A204.1 (cell line): ENCODE measurements around the gene RBM43.

Experiments
- FAIRE-seq: peaks from 2 replicates; lab custom pipeline; 2012; peaks lifted over from hg19 to GRCh38; lab: Jason Lieb, UNC

The RBM43 gene

DNA sequence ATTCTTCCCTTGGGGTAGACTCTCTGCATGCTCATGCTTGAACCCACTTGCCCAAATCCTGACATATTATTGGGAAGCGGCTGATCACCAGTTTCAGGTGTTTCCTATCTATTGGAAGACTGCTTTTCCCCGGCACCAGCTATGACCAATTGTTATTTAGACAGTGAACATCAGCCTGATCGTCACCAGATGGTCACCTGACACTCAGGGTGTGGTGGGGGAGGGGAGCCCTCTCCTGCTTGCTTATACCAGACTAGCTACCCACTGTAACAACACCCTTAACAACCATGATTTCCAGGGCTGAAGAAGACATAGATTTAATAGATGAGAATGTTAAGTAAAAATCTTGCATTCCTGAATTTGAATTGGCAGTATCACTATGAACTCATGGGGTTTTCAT is 44.3 kb downstream of the RBM43 start:
- no peak for FAIRE-seq

DNA sequence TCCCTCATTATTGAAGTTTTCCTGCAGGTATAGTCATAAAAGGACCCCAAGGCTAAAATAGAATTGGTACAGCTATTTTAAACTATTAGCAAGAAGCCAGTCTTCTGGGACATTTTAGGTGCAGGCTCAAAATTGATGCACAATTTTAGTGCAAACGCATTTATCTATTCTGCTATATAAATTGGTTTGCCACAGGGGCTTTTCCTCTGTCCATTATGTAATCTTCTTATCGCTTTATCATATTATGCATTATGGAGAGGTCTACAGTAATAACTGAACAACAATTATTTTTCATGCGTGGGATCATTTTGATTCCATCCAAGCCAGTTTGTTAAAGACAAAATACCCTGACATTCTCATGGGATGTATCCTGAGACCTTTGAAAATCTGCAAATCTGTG is 54.6 kb downstream of the RBM43 start:
- no peak for FAIRE-seq

DNA sequence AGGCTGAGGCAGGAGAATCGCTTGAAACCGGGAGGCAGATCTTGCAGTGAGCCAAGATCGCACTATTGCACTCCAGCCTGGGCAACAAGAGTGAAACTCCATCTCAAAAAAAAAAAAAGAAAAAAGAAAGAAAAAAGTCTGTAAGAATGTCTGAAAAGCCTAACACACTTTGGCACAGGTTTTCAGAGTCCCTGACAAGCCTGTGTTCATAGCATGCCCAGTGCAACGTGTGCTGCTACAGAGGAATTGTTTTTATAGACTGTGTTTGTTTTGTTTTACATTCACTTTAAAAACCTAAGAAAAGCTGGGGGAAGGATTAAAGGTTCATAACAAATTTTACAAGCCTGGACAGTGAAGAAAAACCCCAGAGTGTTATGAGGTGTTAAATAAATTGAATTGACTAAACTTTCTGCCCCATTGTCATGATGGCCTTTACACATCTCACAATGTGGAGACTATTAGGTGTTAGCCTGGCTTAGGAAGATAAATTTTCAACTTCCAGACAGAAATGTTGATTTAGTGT is 55.2 kb downstream of the RBM43 start:
- no peak for FAIRE-seq

DNA sequence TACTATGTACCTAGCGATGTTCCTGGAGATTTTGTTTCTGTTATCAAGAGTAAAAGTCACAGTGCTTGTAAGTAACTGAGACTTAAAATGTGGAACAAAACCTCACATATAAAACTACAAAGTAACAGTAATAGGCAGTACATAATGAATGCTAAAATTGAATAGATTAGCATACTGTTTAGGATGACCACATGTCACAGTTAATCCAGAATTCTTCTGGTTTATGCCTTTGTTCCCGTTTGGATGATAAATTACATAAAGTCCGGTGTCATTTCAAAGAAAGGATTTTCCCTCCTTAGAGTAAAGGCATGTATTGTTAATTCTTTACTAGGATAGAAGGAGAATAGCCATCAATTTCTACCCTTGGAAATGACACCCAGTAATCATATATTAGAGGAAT is 56.1 kb downstream of the RBM43 start:
- FAIRE-seq = no peak

DNA sequence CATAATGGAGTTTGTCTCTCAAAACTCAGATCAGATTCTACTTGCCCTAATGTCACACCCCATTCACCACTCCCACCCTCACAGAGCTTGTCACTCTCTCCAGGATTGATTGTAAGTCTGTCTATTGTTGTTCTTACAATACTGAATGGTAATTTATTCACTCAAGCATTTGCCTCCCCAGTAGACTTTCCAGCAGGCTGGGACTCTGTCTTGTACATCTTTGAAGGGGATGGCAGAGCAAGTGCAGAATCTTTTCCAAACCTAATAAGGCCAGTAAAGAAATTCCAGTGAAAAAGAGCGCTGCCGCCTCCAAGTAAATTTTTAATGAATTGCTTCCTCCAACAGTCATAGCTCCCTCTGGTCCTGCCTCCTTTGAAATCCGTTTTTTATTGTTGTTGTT is 56.9 kb downstream of the RBM43 start:
- no peak for FAIRE-seq

DNA sequence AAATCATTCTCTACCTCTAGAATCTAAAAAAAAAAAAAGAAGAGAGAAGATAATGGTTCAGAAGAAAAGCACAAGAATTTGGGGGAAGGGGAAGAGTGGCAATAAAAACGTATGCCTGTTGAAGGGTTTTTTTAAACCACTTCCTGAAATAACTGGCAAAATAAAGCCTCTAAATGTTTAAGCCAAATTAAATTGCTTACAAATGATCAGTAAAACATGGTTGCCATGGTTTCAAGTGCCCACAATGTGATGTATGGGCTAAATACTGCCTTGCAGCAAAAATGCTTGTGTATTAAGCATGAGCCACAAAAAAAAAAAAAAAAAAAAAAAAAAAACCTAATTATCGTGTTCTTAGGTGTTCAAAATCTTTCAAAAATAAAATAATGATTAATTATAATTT is 60.8 kb downstream of the RBM43 start:
- FAIRE-seq = no peak

DNA sequence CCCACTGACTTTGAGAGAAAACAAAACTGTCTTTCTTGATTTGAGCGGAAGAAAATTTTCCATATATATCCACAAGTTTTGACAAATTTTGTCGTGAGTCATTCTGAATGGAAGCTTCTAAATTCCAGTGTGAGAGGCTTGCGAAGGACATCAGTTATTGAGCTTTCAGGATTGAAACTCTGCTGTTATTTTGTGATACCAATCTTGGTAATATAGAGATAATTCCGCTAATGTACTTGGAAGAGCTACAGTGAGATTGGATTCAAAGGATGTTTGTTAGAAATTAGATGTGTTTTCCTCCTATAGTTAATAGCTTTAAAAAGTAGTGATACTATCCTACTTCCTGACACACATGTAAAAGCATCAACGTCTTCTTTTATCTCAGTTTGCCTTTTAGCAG is 61.4 kb downstream of the RBM43 start:
- no peak for FAIRE-seq

DNA sequence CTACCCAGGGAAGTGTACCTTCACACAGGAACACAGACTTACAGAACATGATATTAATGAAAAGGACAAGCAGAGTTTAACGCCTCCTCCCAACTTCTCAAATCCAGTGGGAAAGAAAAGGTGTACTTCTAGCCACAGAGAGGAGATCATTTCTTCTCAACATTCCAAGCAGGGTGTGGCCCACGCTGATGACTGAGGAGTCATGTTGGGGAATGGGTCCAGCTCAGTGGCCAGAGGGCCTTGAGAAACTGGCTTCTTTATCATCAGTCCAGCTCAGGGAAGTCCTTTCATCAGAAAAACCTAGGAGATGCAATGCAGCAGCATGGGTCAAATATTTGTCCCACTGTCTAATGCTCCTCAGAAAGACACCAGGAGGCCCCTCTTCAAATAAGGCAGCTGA is 63.0 kb downstream of the RBM43 start:
- FAIRE-seq = no peak
